ENCODE measurements around the gene FBXW7.

DNA sequence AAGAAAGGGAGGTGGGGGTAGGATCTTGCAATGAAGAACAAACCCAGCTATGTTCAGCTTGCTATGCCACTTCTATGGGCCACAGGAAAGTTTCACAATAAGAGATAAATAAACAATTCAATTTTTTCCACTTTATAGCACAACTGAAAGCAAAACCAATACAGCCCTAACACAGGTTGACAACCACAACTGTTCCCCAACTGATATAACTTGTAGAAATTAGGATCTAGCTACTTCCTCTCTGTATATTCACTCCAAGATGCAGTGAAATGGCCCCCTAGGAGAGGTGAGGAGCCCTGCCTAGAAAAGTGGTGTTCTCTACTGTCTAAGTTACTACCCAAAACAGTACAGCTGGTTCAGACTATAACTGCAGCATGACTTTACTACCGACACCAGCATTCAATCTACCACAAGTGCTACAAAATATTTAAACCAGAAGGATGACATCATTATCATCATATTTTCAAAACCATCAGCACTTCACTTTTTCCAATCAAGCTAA lies 77.0 kb downstream of the FBXW7 start:
- no peak for TF ChIP-seq POLR2AphosphoS5 (IDR thresholded peaks at IDR 0.05; ENCODE audit: low read depth, low read length)
- TF ChIP-seq, protein P1, sequence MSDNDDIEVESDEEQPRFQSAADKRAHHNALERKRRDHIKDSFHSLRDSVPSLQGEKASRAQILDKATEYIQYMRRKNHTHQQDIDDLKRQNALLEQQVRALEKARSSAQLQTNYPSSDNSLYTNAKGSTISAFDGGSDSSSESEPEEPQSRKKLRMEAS (IDR thresholded peaks at IDR 0.05), result no peak
- TF ChIP-seq CTCF (IDR thresholded peaks at IDR 0.05 in 2 of 3, conservative IDR thresholded peaks at IDR 0.05 in 1 of 3; ENCODE audit: borderline replicate concordance in 1 of 3, insufficient read depth in 1 of 3, low read depth in 2 of 3, low read length in 2 of 3), result no peak
- TF ChIP-seq, protein P2, sequence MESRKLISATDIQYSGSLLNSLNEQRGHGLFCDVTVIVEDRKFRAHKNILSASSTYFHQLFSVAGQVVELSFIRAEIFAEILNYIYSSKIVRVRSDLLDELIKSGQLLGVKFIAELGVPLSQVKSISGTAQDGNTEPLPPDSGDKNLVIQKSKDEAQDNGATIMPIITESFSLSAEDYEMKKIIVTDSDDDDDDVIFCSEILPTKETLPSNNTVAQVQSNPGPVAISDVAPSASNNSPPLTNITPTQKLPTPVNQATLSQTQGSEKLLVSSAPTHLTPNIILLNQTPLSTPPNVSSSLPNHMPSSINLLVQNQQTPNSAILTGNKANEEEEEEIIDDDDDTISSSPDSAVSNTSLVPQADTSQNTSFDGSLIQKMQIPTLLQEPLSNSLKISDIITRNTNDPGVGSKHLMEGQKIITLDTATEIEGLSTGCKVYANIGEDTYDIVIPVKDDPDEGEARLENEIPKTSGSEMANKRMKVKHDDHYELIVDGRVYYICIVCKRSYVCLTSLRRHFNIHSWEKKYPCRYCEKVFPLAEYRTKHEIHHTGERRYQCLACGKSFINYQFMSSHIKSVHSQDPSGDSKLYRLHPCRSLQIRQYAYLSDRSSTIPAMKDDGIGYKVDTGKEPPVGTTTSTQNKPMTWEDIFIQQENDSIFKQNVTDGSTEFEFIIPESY (IDR thresholded peaks at IDR 0.05; ENCODE audit: extremely low read depth, insufficient replicate concordance, low read length), result no peak
- TF ChIP-seq EZH2 (IDR thresholded peaks at IDR 0.05), result no peak

All from HCT116 (cell line).